GM12878 (cell line): ENCODE measurements around the gene FN1. TPM values are rescaled to one million over a fixed set of nuclear protein-coding genes. Genes with fewer than 3 reads are reported as not detected.

Experiments used
- ATAC-seq: fragments of 200-7000 bp; cut with Tn5 transposase; 3 replicates; pipeline ENCODE4 v1.9.1; 2020; ENCODE audit warnings: mild to moderate bottlenecking, moderate library complexity
- BruUV-seq: library from RNA; stranded (reverse); fragments of 400-500 nt; replicated peaks from 2 replicates; lab custom pipeline; 2021; lab: Mats Ljungman, UMichigan
- CTCF ChIA-PET: fragments of 300-600 bp; sonication (Branson Sonifier 250); formaldehyde crosslinking; extraction: SDS; loops from one replicate; lab custom pipeline; 2021; ENCODE audit warnings: inconsistent platforms; lab: Yijun Ruan, JAX
- POLR2A ChIA-PET: fragments of 350-600 bp; formaldehyde crosslinking; extraction: SDS; loops from one replicate; lab custom pipeline; 2021; ENCODE audit warnings: inconsistent platforms; lab: Charles Lee
- RAD21 ChIA-PET: fragments of 300-600 bp; sonication (Branson Sonifier 250); formaldehyde crosslinking; loops from one replicate; lab custom pipeline; 2023; ENCODE audit warnings: antibody characterized with exemption; ENCODE audit not compliant: unreplicated experiment; lab: Charles Lee
- SMC1A ChIA-PET: fragments of 300-600 bp; sonication (Branson Sonifier 250); formaldehyde crosslinking; loops from one replicate; lab custom pipeline; 2023; ENCODE audit not compliant: unreplicated experiment, uncharacterized antibody; lab: Charles Lee
- DNase-seq: peaks from one replicate; pipeline ENCODE4 v3.0.0-alpha.2; 2011; ENCODE audit warnings: low read depth, low spot score
- FAIRE-seq: peaks from 3 replicates; lab custom pipeline; 2011; peaks lifted over from hg19 to GRCh38; lab: Jason Lieb, UNC
- H2AFZ ChIP-seq: 2 replicates; pipeline ENCODE4 v1.6.0; 2011; ENCODE audit warnings: low read depth, low read length, control low read depth; ENCODE audit not compliant: control insufficient read depth
- H3K27ac ChIP-seq: 2 replicates; pipeline ENCODE4 v1.5.1; 2011; ENCODE audit warnings: control low read depth; ENCODE audit not compliant: control insufficient read depth, insufficient read depth
- H3K27me3 ChIP-seq, 2 experiments: replicated peaks in 1 of 2; 2 replicates each; pipeline versions ENCODE4 v1.6.0 to v1.6.1; 2011; ENCODE audit warnings: low read length in 1 of 2; ENCODE audit not compliant: control insufficient read depth in 2 of 2, insufficient read depth in 2 of 2
- H3K36me3 ChIP-seq, 2 experiments: 2 replicates each; pipeline ENCODE4 v1.5.1; 2011; ENCODE audit warnings: low read length in 1 of 2; ENCODE audit not compliant: control insufficient read depth in 2 of 2, insufficient read depth in 2 of 2
- H3K4me1 ChIP-seq: 2 replicates; pipeline ENCODE4 v1.6.1; 2011; ENCODE audit warnings: mild to moderate bottlenecking, low read length, moderate library complexity, mixed read lengths; ENCODE audit not compliant: control insufficient read depth, insufficient read depth
- H3K4me2 ChIP-seq: 2 replicates; pipeline ENCODE4 v1.6.0; 2011; ENCODE audit warnings: control low read depth; ENCODE audit not compliant: control insufficient read depth, insufficient read depth
- H3K4me3 ChIP-seq: fragments of 200-600 bp; sonication (generic); 2 replicates; pipeline ENCODE4 v1.5.1; 2016
- H3K79me2 ChIP-seq: 2 replicates; pipeline ENCODE4 v1.6.0; 2011; ENCODE audit warnings: low read length; ENCODE audit not compliant: control insufficient read depth, insufficient read depth
- H3K9ac ChIP-seq: 2 replicates; pipeline ENCODE4 v1.8.0; 2011; ENCODE audit warnings: low read length, control low read depth, mixed read lengths; ENCODE audit not compliant: control insufficient read depth, insufficient read depth
- H3K9me3 ChIP-seq: replicated peaks from 3 replicates; pipeline ENCODE4 v1.5.1; 2011; ENCODE audit warnings: mild to moderate bottlenecking, low read length; ENCODE audit not compliant: control insufficient read depth, insufficient read depth
- H4K20me1 ChIP-seq: 2 replicates; pipeline ENCODE4 v1.6.0; 2011; ENCODE audit not compliant: control insufficient read depth, insufficient read depth
- BCLAF1 ChIP-seq: fragments of 450-650 bp; IDR thresholded peaks from 2 replicates; pipeline ENCODE4 v1.6.1; 2017; ENCODE audit warnings: antibody characterized with exemption, mild to moderate bottlenecking, moderate library complexity
- BRCA1 ChIP-seq: IDR thresholded peaks from 2 replicates; pipeline ENCODE4 v1.6.1; 2011; ENCODE audit warnings: low read depth, low read length, improper control_type of control experiment
- CHD2 ChIP-seq: IDR thresholded peaks from 2 replicates; pipeline ENCODE4 v1.6.1; 2011; ENCODE audit warnings: low read depth, low read length, improper control_type of control experiment, borderline replicate concordance
- HDGF ChIP-seq: fragments of 450-650 bp; IDR thresholded peaks from 2 replicates; pipeline ENCODE4 v1.6.1; 2016; ENCODE audit warnings: antibody characterized with exemption
- IRF5 ChIP-seq: fragments of 450-650 bp; IDR thresholded peaks from 2 replicates; pipeline ENCODE4 v1.6.1; 2017; ENCODE audit warnings: borderline replicate concordance
- MEF2B ChIP-seq: fragments of 450-650 bp; IDR thresholded peaks from 2 replicates; pipeline ENCODE4 v1.6.1; 2018; ENCODE audit warnings: mild to moderate bottlenecking, moderate library complexity; ENCODE audit not compliant: partially characterized antibody, poor library complexity, severe bottlenecking
- NKRF ChIP-seq: fragments of 450-650 bp; conservative IDR thresholded peaks from 2 replicates; pipeline ENCODE4 v1.6.1; 2017; ENCODE audit warnings: mild to moderate bottlenecking, moderate library complexity
- RELA ChIP-seq: fragments of 450-650 bp; IDR thresholded peaks from 2 replicates; pipeline ENCODE4 v1.8.0; 2014; ENCODE audit warnings: borderline replicate concordance; ENCODE audit not compliant: partially characterized antibody
- ZNF274 ChIP-seq: IDR thresholded peaks from one replicate; pipeline ENCODE4 v1.8.0; 2011; ENCODE audit not compliant: insufficient read length, insufficient read depth
- ZNF592 ChIP-seq: fragments of 450-650 bp; IDR thresholded peaks from 2 replicates; pipeline ENCODE4 v1.6.1; 2017; ENCODE audit warnings: mild to moderate bottlenecking, moderate library complexity
- WGBS: methylation state at CpG from one replicate; pipeline ENCODE4 v1.1.6; 2016; ENCODE audit warnings: low lambda C conversion rate; ENCODE audit not compliant: insufficient replicate concordance, insufficient coverage; ENCODE audit errors: missing lambda C conversion rate; 5-methylcytosine and 5-hydroxymethylcytosine counted together
- in situ Hi-C: fragments of 300-500 bp; cut with MboI; formaldehyde crosslinking; loops from 9 replicates; pipeline ENCODE4 v1.14.3; 2018; ENCODE audit warnings: mixed read lengths
- intact Hi-C: fragments of 100-400 bp; cut with micrococcal nuclease; formaldehyde crosslinking; loops from one replicate; pipeline ENCODE4 v1.14.2; 2022; ENCODE audit not compliant: unreplicated experiment
- polyA plus RNA-seq, 11 experiments: library from polyadenylated mRNA; depleted of rRNA in 4 of 11; unstranded in 6 of 11; stranded (reverse) in 5 of 11; fragments of >200 nt; fragmentation: Nextera tagmentation in 4 of 11; fragmentation: Illumina TruSeq in 1 of 11; extraction: Ambion mirVana in 4 of 11; extraction: Trizol in 1 of 11; gene quantifications; 1 replicate in 1 of 11; 2 replicates in 10 of 11; pipeline versions ENCODE4 v1.2.1 to v1.2.3, GENCODE V29; 2011 to 2016; ENCODE audit warnings: inconsistent platforms in 2 of 11, missing spikeins in 2 of 11, low read depth in 1 of 11
- total RNA-seq, 4 experiments: library from RNA; depleted of rRNA in 3 of 4; stranded (reverse); fragments of >200 nt in 3 of 4; fragmentation: Illumina TruSeq in 1 of 4; extraction: Trizol in 1 of 4; gene quantifications; 2 replicates each; pipeline versions ENCODE4 v1.2.1 to v1.2.3, GENCODE V29; 2013 to 2021

The FN1 gene
- total and polyA plus RNA-seq, 10 of the 15 experiments (the other 5 are each of a cell fraction or from before 2014, with no cell fraction given), result 0.60 to 9.4 (median 1.5) TPM

- TF ChIP-seq RELA, result no peak
- TF ChIP-seq, all 136 proteins: peak for 0
Measured at GRCh38 chr2:215417400-215417951, 18.4 kb downstream of the FN1 start (continued).

- no TSS peak for BruUV-seq
- FAIRE-seq (no peak), DNase-seq (no peak), ATAC-seq (no peak)
- Histone ChIP-seq H3K4me3 (no peak overlapping the region), H3K4me2 (no peak overlapping the region), H3K36me3 (no peaks in the 10 kb centered on the region), H2AFZ (no peak overlapping the region), H3K9ac (no peak overlapping the region), H3K4me1 (no peaks in the 10 kb centered on the region), H4K20me1 (no peaks in the 10 kb centered on the region), H3K27me3 (no peaks in the 10 kb centered on the region), H3K27ac (no peak overlapping the region), H3K79me2 (no peaks in the 10 kb centered on the region), H3K9me3 (no peaks in the 10 kb centered on the region)
- ChIA-PET RAD21 (interaction anchor here (0.6 to 1.4 kb wide), 3 partner anchors 9 to 152 kb away, joined by 3 read pairs; no protein-coding TSS in a partner anchor), SMC1A (no interaction called here), CTCF (interaction anchor here (0.9 to 1.4 kb wide), 4 partner anchors 15 to 58 kb away, joined by 3 to 5 read pairs (median 4); no protein-coding TSS in a partner anchor), POLR2A (no interaction called here)
- in situ Hi-C loops (no loop called here), intact Hi-C loops (no loop called here)
- WGBS, result 33% methylated on average over 2 of the region's 2 CpGs
- no peak for TF ChIP-seq CHD2
- no peak for TF ChIP-seq ZNF592
- no peak for TF ChIP-seq HDGF
- no peak for TF ChIP-seq ZNF274
- no peak for TF ChIP-seq BRCA1
- no peak for TF ChIP-seq NKRF
- TF ChIP-seq MEF2B, result no peak
- TF ChIP-seq IRF5, result no peak
- no peak for TF ChIP-seq BCLAF1
Measured at GRCh38 chr2:215416656-215417055, 19.2 kb downstream of the FN1 start.
